Chondrocyte (in vitro differentiated cells): ENCODE measurements around the gene CFAP161. TPM values are rescaled to one million over a fixed set of nuclear protein-coding genes. Genes with fewer than 3 reads are reported as not detected.
"Not testable (repeated sequence)": the region's sequence is repeated elsewhere in the genome, so short reads cannot be mapped to it uniquely, and the experiment has no call there.

ENCODE experiments used
- DNase-seq: peaks from one replicate; pipeline ENCODE4 v3.0.0; 2021; ENCODE audit warnings: mixed read lengths, low spot score
- H3K27ac Mint-ChIP-seq: one replicate; pipeline ENCODE4 v1.8.0; 2021; ENCODE audit warnings: mild to moderate bottlenecking, moderate library complexity, mixed read lengths; ENCODE audit not compliant: unreplicated experiment
- H3K27me3 Mint-ChIP-seq: 2 replicates; pipeline ENCODE4 v1.8.0; 2021; ENCODE audit warnings: low read depth, mixed read lengths
- H3K36me3 Mint-ChIP-seq: 2 replicates; pipeline ENCODE4 v1.8.0; 2021; ENCODE audit warnings: low read depth, mixed read lengths
- H3K4me1 Mint-ChIP-seq: 2 replicates; pipeline ENCODE4 v1.8.0; 2021; ENCODE audit warnings: low read depth, mild to moderate bottlenecking, mixed read lengths
- H3K4me3 Mint-ChIP-seq: one replicate; pipeline ENCODE4 v1.8.0; 2021; ENCODE audit warnings: mild to moderate bottlenecking, moderate library complexity, mixed read lengths; ENCODE audit not compliant: unreplicated experiment
- H3K9me3 Mint-ChIP-seq: 2 replicates; pipeline ENCODE4 v1.8.0; 2021; ENCODE audit warnings: low read depth, mixed read lengths
- CTCF ChIP-seq: fragments of 200-600 bp; sonication (generic); IDR thresholded peaks from 2 replicates; pipeline ENCODE4 v1.5.0; 2021; ENCODE audit warnings: antibody characterized with exemption, mild to moderate bottlenecking, moderate library complexity
- total RNA-seq: library from RNA; stranded (reverse); gene quantifications from 3 replicates; pipeline ENCODE4 v1.2.1, GENCODE V29; 2021

Gene CFAP161
- total RNA-seq, 1 donor from 2014 or later, result not detected

GRCh38 chr15:81120069-81120468 is 14.0 kb upstream of the CFAP161 start:
- TF ChIP-seq CTCF, result no peak
- Mint-ChIP-seq H3K4me1 (peaks cover 11% of the 10 kb centered on the region), H3K9me3 (peaks cover 6% of the 10 kb centered on the region), H3K4me3 (no peak overlapping the region), H3K36me3 (peaks cover 1% of the 10 kb centered on the region), H3K27ac (no peak overlapping the region), H3K27me3 (peaks cover 29% of the 10 kb centered on the region)
- DNase-seq, result no peak

GRCh38 chr15:81126892-81127291 is 7.2 kb upstream of the CFAP161 start:
- H3K9me3 Mint-ChIP-seq, result peaks cover 13% of the 10 kb centered on the region
- no peak for TF ChIP-seq CTCF
- no peak overlapping the region for H3K27ac Mint-ChIP-seq
- peaks cover 17% of the 10 kb centered on the region for H3K27me3 Mint-ChIP-seq
- H3K36me3 Mint-ChIP-seq, result peaks cover 6% of the 10 kb centered on the region
- DNase-seq, result no peak
- H3K4me1 Mint-ChIP-seq, result no peaks in the 10 kb centered on the region
- H3K4me3 Mint-ChIP-seq, result no peak overlapping the region

- DNase-seq, H3K27ac Mint-ChIP-seq, H3K4me1 Mint-ChIP-seq, H3K36me3 Mint-ChIP-seq, H3K9me3 Mint-ChIP-seq, H3K4me3 Mint-ChIP-seq: not testable (repeated sequence)
- peaks cover 28% of the 10 kb centered on the region for H3K27me3 Mint-ChIP-seq
Observed at GRCh38 chr15:81141478-81141877, 7.4 kb downstream of the CFAP161 start.

GRCh38 chr15:81146006-81146405 is 11.9 kb downstream of the CFAP161 start:
- TF ChIP-seq CTCF, result no peak
- Mint-ChIP-seq H3K36me3 (no peaks in the 10 kb centered on the region), H3K27me3 (peaks cover 8% of the 10 kb centered on the region), H3K27ac (no peak overlapping the region), H3K4me1 (no peaks in the 10 kb centered on the region), H3K4me3 (no peak overlapping the region), H3K9me3 (no peaks in the 10 kb centered on the region)
- DNase-seq, result no peak

GRCh38 chr15:81146466-81146865 is 12.4 kb downstream of the CFAP161 start:
- no peaks in the 10 kb centered on the region for H3K36me3 Mint-ChIP-seq
- no peaks in the 10 kb centered on the region for H3K9me3 Mint-ChIP-seq
- peaks cover 8% of the 10 kb centered on the region for H3K27me3 Mint-ChIP-seq
- no peak overlapping the region for H3K27ac Mint-ChIP-seq
- no peak overlapping the region for H3K4me3 Mint-ChIP-seq
- no peak for TF ChIP-seq CTCF
- DNase-seq, result no peak
- H3K4me1 Mint-ChIP-seq, result no peaks in the 10 kb centered on the region

GRCh38 chr15:81151389-81151788 is 17.3 kb downstream of the CFAP161 start:
- TF ChIP-seq CTCF, result no peak

More at GRCh38 chr15:81151389-81151788, 17.3 kb downstream of the CFAP161 start:
- DNase-seq, result no peak
- no peaks in the 10 kb centered on the region for H3K9me3 Mint-ChIP-seq
- H3K36me3 Mint-ChIP-seq, result no peaks in the 10 kb centered on the region
- H3K27me3 Mint-ChIP-seq, result peaks cover 7% of the 10 kb centered on the region
- H3K27ac Mint-ChIP-seq, result no peak overlapping the region
- peaks cover 3% of the 10 kb centered on the region for H3K4me1 Mint-ChIP-seq
- no peak overlapping the region for H3K4me3 Mint-ChIP-seq
